Measurements from ENCODE around the gene MAJIN. TPM values are rescaled to one million over a fixed set of nuclear protein-coding genes. Genes with fewer than 3 reads are reported as not detected.

Gene MAJIN
- total and polyA plus RNA-seq, 9 of the 15 experiments (the other 6 are each of a cell fraction or from before 2014, with no cell fraction given), result 0.17 to 0.83 (median 0.24) TPM; not detected in 2

GRCh38 chr11:64917663-64917995 is 54.3 kb downstream of the MAJIN start (continued):
- TF ChIP-seq LCOR (CRISPR knock-in tag; IDR thresholded peaks at IDR 0.05), result 0 out of 2 replicates have a peak, but pooled peaks have one; percentile 47

- peak; percentile 93 to 99 (median 95) for DNase-seq (ENCODE audit: extremely low read depth in 1 of 4, low spot score in 3 of 4)
- H4K20me1 ChIP-seq (replicated peaks; ENCODE audit: control insufficient read depth, insufficient read depth, low read length), result no peaks in the 10 kb centered on the region
- no peaks in the 10 kb centered on the region for H3K9me3 ChIP-seq (replicated peaks; ENCODE audit: control insufficient read depth, insufficient read depth, low read depth, low read length)
- H2AFZ ChIP-seq (ENCODE audit: low read depth, low read length), result peak within 1 kb of the TSS; percentile 73
- peak within 1 kb of the TSS; percentile 98 for H3K4me2 ChIP-seq (ENCODE audit: insufficient read depth, low read length)
- peaks cover under 1% of the 10 kb centered on the region for H3K9me1 ChIP-seq (ENCODE audit: control insufficient read depth, insufficient read depth, low read length)
- peak within 1 kb of the TSS; percentile 87 for H3K4me3 ChIP-seq
- ChIA-PET POLR2A (interaction anchor here (0.6 to 1.0 kb wide), 3 partner anchors 7 to 407 kb away, joined by 3 to 4 read pairs (median 3); partner anchors contain the start of genes PPP2R5B and SF1), CTCF (ENCODE audit: low intra/inter-chr PET ratio) (interaction anchor here (1.2 kb wide), 1 partner anchor 96 kb away, joined by 3 read pairs; no protein-coding TSS in a partner anchor)
- peak; percentile 96 for ATAC-seq
- no TSS peak for BruUV-seq (replicated peaks)
- in situ Hi-C loops (cut with MboI) (no loop called here), intact Hi-C loops (cut with micrococcal nuclease) (loop anchor here (1.0 kb wide), 2 partner anchors 28 to 79 kb away; partner anchors contain the start of gene BATF2)
- H3K79me2 ChIP-seq (ENCODE audit: control insufficient read depth, insufficient read depth, low read length), result peaks cover 26% of the 10 kb centered on the region
- H3K9ac ChIP-seq (ENCODE audit: insufficient read depth in 1 of 2, low read depth in 2 of 2, low read length in 2 of 2), result peak within 1 kb of the TSS; percentile 92 to 100
- peak within 1 kb of the TSS; percentile 87 for H3K27ac ChIP-seq (ENCODE audit: extremely low read depth, low read depth, low read length)
- peak; percentile 100 for FAIRE-seq
- no peaks in the 10 kb centered on the region for H3K27me3 ChIP-seq (ENCODE audit: control insufficient read depth in 2 of 2, insufficient read depth in 2 of 2, low read length in 2 of 2)
- H3K36me3 ChIP-seq (ENCODE audit: control insufficient read depth, insufficient read depth, low read length), result peaks cover 22% of the 10 kb centered on the region; the same call in 1 of the 3 replicates
- H3K4me1 ChIP-seq (replicated peaks in 1 of 2; ENCODE audit: control insufficient read depth in 2 of 2, insufficient read depth in 2 of 2, low read length in 2 of 2), result peaks cover 20 to 47% of the 10 kb centered on the region in 2 experiments; a peak in 4 of 5 replicates
- under 1% methylated on average over 57 of the region's 57 CpGs for WGBS (ENCODE audit: insufficient coverage, low coverage, missing lambda C conversion rate)
- TF ChIP-seq ZNF696 (CRISPR knock-in tag; conservative IDR thresholded peaks at IDR 0.05), result no peak
- TF ChIP-seq ATF1 (CRISPR knock-in tag; IDR thresholded peaks at IDR 0.05), result no peak
- peak; percentile 60 for TF ChIP-seq ATF1 (tag; IDR thresholded peaks at IDR 0.05)
- TF ChIP-seq RB1 (IDR thresholded peaks at IDR 0.05; ENCODE audit: low read depth), result peak; percentile 82
- 0 out of 2 replicates have a peak, but pooled peaks have one; percentile 20 for TF ChIP-seq E2F3 (CRISPR knock-in tag; IDR thresholded peaks at IDR 0.05)
- peak; percentile 15; the same call in 1 of the 2 replicates for TF ChIP-seq ZNF143 (CRISPR knock-in tag; IDR thresholded peaks at IDR 0.05)
- TF ChIP-seq E2F4 (CRISPR knock-in tag; IDR thresholded peaks at IDR 0.05; ENCODE audit: low read depth), result peak; percentile 61; the same call in 1 of the 2 replicates
- peak; percentile 21; the same call in 1 of the 2 replicates for TF ChIP-seq ZBTB49 (CRISPR knock-in tag; IDR thresholded peaks at IDR 0.05; ENCODE audit: borderline replicate concordance)
- TF ChIP-seq GABPB1 (CRISPR knock-in tag; IDR thresholded peaks at IDR 0.05), result peak; percentile 49; the same call in 1 of the 2 replicates
- peak; percentile 32 for TF ChIP-seq NUFIP1 (IDR thresholded peaks at IDR 0.05; ENCODE audit: partially characterized antibody)
- TF ChIP-seq KAT7 (CRISPR knock-in tag; IDR thresholded peaks at IDR 0.05; ENCODE audit: borderline replicate concordance), result peak; percentile 82; the same call in 1 of the 2 replicates
- peak; percentile 39; the same call in 1 of the 2 replicates for TF ChIP-seq CHD2 (IDR thresholded peaks at IDR 0.05; ENCODE audit: low read depth, low read length)
- TF ChIP-seq ZNF830 (CRISPR knock-in tag; IDR thresholded peaks at IDR 0.05), result no peak
- 0 out of 4 replicates have a peak, but pooled peaks have one; percentile 8 to 15 for TF ChIP-seq TEAD1 (CRISPR knock-in tag; IDR thresholded peaks at IDR 0.05)
These were observed 54.9 kb downstream of the MAJIN start, which contains the start of gene ATG2A for GRCh38 chr11:64916775-64917662. Gene ATG2A, minus strand, starts transcription at chr11:64917209. Its CDS starts 74 bp downstream, at chr11:64917135.

Data from K562 (cell line).